Measurements from ENCODE around the gene MS4A1.
"Not testable (repeated sequence)": the region's sequence is repeated elsewhere in the genome, so short reads cannot be mapped to it uniquely, and the experiment has no call there.

Gene MS4A1

DNA sequence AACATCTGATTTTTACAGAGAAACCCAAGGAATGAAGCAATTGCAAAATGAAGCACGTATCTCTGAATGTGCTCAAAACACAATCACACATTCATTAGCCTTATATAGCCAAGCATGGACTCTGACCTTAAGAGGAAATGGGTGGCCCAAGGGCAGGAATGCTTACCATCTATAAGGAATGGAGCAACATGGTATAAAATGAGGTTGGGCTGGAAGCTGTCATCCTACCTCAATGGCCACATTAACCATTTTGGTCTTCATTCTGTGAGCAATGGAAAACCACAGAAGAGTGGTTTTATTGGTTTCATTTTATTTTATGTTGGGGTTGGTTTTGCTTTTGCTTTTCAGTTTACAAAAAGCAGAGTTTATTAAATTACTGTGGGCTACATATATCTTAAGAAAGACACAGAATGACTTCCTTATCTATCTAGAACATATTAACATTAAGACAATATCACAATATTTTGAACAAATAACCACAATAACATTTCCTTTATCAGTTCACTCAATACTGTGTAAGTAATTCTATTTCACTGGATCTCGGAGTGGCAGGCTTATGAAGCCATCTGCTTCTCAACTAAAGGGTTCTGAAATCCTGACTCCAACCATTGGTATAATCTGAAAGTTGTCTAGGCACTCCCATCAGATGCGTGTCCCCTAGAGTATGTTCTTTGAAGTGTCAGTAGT lies 48.7 kb downstream of the MS4A1 start:
- no peak for DNase-seq

DNA sequence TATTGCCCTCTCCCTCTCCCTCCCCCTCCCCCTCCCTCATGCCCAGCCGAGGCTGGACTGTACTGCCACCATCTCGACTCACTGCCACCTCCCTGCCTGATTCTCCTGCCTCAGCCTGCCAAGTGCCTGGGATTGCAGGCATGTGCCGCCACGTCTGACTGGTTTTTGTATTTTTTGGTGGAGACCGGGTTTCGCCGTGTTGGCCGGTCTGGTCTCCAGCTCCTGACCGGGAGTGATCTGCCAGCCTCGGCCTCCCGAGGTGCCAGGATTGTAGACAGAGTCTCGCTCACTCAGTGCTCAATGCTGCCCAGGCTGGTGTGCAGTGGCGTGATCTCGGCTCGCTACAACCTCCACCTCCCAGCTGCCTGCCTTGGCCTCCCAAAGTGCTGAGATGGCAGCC lies 54.0 kb downstream of the MS4A1 start:
- not testable (repeated sequence) for DNase-seq

DNA sequence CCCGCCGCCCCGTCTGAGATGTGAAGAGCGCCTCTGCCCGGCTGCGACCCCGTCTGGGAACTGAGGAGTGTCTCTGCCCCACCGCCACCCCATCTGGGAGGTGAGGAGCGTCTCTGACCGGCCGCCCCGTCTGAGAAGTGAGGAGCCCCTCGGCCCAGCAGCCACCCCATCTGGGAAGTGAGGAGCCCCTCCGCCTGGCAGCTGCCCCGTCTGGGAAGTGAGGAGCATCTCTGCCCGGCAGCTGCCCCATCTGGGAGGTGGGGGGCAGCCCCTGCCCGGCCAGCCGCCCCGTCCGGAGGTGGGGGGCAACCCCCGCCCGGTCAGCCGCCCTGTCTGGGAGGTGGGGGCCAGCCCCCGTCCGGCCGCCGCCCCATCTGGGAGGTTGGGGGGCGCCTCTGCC lies 54.6 kb downstream of the MS4A1 start:
- DNase-seq: not testable (repeated sequence)

GRCh38 chr11:60511393-60511792 lies 55.7 kb downstream of the MS4A1 start:
- no peak for DNase-seq

DNA sequence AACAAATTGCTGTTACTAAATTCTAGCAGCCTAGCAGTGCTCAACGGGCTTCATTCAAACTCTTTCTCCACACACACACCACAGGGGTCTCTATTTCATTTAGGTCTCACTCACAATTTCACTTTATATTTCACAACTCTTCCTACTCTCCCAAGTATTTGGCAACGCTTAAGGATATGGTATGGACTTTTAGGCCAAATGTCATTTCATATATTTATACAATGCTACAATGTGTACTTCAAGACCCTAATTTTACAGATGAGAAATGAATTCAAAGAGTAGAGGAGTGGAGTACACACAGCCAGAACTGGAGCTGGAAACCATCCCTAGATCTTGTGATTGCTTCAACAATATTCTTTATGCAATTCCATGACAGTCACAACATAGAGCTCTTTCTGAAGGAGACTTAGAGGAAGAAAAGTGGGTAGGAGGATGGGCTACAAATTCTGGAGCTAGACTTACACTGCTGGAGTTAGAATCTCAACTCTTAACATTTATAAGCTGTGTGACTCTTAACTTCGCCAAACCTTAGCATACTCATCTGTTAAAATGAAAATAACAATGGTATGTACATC lies 57.1 kb downstream of the MS4A1 start:
- no peak for DNase-seq

DNA sequence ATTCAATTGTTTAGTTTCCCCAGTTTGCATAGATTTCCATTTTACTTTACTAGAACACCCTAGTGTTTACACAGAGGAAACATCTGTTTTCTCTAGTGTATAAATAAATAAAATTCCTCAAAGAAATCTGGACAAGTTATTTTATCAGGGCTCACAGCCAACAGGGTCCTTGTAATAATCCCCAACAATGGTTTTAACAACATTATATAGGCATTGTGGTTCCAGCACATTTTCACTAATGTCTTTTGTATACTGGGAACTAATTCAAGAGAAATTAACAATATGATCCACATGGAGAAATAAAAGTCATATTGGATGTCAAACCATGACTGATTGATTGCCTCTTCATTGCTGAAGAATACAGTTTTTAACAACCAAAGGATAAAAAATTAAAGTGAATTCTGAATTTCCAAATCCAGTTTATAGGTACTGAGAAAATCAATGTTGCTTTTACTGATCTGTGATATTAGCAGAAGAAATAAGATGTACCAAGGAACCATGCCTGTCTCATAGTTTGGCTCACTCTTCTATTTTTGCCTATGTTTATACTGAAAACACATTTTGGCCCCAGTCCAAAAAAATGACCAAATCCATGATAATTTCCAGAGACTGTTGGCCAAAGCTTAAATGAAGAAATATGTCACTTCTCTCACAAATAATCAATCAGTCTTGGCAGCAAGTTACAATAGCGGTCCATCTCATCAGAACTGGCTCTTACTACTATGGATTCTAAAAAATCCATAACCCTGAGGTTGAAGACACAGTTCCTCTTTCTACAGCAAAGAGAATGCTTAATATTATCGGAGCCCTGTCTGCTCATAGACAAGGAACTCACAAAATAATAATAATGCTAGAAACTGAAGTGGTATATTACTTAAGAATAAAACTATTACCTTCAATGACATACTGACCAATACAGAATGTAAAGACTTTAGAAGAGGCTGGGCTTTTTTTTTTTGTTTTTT lies 58.1 kb downstream of the MS4A1 start:
- DNase-seq: no peak

DNA sequence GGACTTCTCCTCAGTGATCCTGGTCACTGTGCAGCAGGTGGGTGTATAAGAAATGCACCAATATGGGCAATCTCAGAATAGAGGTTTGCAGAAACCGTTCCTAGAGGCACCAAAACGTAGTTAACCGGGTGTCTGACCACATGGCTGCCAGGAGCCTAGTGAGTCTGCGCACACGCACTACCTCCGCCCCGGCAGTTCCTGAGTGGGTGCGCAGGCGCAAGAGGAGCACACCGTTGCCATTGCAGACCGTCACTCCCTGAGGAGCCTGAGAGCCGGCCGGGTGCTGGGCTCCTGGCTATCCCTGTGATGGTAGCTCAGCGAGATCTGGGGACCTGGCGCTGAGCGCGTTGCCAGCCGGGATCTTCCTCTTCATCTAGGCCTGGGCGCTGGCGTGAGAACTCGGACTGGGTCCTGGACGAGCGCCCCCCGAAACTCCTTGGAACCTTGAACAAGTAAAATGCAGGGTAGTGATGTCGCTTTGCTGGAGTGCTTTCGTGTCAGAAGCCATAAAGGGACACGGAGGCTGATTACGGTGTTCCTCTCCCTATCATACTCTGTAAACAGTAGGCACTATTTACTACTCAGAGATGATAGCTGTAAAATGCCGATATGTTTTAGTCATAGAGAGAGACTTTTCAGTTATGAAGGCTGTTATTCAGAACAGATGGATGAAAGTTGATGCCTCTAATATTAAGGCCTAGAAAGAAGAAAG lies 59.7 kb downstream of the MS4A1 start, which contains the start of gene MS4A13:
TSS of gene MS4A13 (plus strand) at position 249 of the 712 bp plus-strand sequence. CDS start 2,692 bp downstream, outside the sequence.
- DNase-seq: no peak
